GM12872 (cell line): ENCODE measurements around the gene METTL14.

Experiments used
- TF ChIP-seq, protein P1 (sequence below): IDR thresholded peaks from 3 replicates; pipeline ENCODE4 v1.5.1; 2011; ENCODE audit warnings: low read depth, mild to moderate bottlenecking, low read length, moderate library complexity; ENCODE audit not compliant: insufficient read depth

The METTL14 gene

DNA sequence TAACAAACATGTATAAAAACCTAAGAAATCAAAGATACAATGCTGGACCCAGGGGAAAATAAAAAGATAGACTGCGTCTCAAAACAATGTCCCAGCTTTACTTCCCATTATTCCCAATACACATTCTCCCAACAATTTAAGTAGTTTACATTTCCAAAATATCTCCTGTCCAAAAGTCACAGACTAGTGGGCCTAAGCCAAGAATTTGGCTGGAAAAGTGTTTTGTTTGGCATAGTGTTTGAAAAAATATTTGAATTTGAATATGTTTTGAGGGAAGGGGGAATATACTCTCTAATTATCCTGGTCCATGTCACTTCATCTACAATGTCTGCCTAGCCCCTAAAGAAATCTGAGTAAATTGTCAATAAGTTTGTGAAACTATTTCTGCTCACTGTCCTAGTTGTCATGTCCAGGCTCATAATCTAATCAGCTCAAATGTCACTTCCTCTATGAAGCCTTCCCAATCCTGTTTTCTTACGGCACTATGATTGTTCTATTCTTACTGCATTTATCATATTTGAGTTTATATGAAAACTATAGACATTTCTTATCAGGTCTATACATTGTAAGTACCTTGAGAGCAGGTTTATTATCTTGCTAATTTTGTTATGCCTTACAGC lies 76.3 kb downstream of the METTL14 start:
- TF ChIP-seq, protein P1, sequence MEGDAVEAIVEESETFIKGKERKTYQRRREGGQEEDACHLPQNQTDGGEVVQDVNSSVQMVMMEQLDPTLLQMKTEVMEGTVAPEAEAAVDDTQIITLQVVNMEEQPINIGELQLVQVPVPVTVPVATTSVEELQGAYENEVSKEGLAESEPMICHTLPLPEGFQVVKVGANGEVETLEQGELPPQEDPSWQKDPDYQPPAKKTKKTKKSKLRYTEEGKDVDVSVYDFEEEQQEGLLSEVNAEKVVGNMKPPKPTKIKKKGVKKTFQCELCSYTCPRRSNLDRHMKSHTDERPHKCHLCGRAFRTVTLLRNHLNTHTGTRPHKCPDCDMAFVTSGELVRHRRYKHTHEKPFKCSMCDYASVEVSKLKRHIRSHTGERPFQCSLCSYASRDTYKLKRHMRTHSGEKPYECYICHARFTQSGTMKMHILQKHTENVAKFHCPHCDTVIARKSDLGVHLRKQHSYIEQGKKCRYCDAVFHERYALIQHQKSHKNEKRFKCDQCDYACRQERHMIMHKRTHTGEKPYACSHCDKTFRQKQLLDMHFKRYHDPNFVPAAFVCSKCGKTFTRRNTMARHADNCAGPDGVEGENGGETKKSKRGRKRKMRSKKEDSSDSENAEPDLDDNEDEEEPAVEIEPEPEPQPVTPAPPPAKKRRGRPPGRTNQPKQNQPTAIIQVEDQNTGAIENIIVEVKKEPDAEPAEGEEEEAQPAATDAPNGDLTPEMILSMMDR: no peak

DNA sequence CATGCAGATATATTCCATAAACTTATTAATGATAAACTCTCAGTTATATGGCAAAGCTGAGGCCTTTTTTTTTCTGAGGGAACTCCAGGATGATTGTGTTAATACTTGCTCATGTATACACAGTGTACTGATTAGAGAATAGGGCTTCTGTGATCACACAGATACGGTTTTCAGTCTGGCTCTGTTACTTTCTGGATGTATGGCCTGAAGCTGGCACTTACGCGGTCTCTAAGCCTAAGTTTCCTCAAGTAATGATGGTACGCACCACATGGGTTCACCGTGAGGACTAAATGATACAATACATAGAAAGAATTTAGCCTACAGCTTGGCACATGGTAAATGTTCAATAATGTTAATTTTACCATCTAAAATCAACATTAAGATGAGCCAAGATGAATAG lies 77.0 kb downstream of the METTL14 start:
- TF ChIP-seq, protein P1: no peak

DNA sequence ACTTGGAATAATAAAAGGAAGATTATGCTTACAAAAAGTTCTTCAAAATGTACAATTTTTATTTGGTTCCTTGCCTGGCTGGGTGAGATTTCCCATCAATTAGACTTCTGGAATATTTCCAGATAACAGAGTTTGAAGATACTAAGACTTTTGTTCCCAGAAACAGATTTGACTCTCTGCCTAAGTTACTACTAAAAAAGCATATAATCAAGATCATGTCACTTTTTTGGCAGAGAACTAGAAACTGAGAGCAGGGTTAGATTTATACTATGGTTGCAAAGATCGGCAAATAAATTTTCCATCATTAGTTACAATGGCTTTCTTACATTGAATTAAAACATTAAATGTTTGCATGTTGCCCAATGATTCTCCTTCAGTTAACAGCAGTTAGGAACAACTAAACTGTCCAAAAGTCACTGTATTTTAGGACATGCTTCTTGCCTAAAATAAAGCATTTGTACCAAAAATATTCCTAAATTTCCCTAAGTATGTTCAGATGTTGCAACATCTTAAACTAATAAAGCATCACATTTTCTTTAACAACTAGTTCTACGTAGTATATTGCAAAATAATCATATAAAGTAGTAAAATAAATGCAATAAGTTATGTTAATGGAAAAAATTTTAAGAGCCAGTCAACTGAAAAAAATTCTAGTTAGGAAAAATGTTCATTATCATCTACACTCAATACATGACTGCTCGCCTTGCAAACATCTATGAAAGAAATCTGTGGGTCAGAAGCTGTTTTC lies 77.7 kb downstream of the METTL14 start:
- TF ChIP-seq, protein P1: no peak
